PC-3 (cell line): Measurements from ENCODE around the gene SMOC2.

Source experiments
- CTCF ChIP-seq: fragments of 300-600 bp; sonication (generic); conservative IDR thresholded peaks from 2 replicates; pipeline ENCODE4 v1.5.1; 2017; ENCODE audit warnings: antibody characterized with exemption, low read depth, mild to moderate bottlenecking, low read length
- EZH2 ChIP-seq: fragments of 300-600 bp; sonication (generic); IDR thresholded peaks from one replicate; pipeline ENCODE4 v1.6.1; 2017; ENCODE audit warnings: antibody characterized with exemption, mild to moderate bottlenecking, low read length; ENCODE audit not compliant: unreplicated experiment

- no peak for TF ChIP-seq CTCF
- TF ChIP-seq EZH2 = no peak
Measured at GRCh38 chr6:168495636-168496035, 54.7 kb downstream of the SMOC2 start.
